MM.1S (cell line): Measurements from ENCODE around the gene SMIM29.

ENCODE experiments used
- DNase-seq: peaks from one replicate; pipeline ENCODE4 v3.0.0-alpha.2; 2015
- H2AFZ ChIP-seq: fragments of 300-600 bp; sonication (generic); 2 replicates; pipeline ENCODE4 v1.6.0; 2016; ENCODE audit warnings: antibody characterized with exemption, low read length
- H3F3A ChIP-seq: fragments of 300-600 bp; sonication (generic); 2 replicates; pipeline ENCODE4 v1.6.1; 2016; ENCODE audit warnings: mild to moderate bottlenecking, antibody characterized with exemption, low read length, moderate library complexity, mixed read lengths; ENCODE audit not compliant: insufficient read depth
- H3K27ac ChIP-seq: fragments of 300-600 bp; sonication (generic); 2 replicates; pipeline ENCODE4 v1.5.1; 2016; ENCODE audit warnings: mild to moderate bottlenecking, low read length
- H3K27me3 ChIP-seq: fragments of 300-600 bp; sonication (generic); replicated peaks from 2 replicates; pipeline ENCODE4 v1.6.0; 2016; ENCODE audit warnings: low read length; ENCODE audit not compliant: insufficient read depth
- H3K36me3 ChIP-seq: fragments of 300-600 bp; sonication (generic); replicated peaks from 2 replicates; pipeline ENCODE4 v1.6.1; 2016; ENCODE audit warnings: mild to moderate bottlenecking, low read length, mixed read lengths; ENCODE audit not compliant: insufficient read depth
- H3K4me1 ChIP-seq: fragments of 300-600 bp; sonication (generic); 2 replicates; pipeline ENCODE4 v1.6.1; 2016; ENCODE audit warnings: low read length, mixed read lengths
- H3K4me2 ChIP-seq: fragments of 300-600 bp; sonication (generic); 2 replicates; pipeline ENCODE4 v1.6.0; 2016; ENCODE audit warnings: low read depth, low read length
- H3K4me3 ChIP-seq: fragments of 300-600 bp; sonication (generic); 2 replicates; pipeline ENCODE4 v1.5.1; 2016; ENCODE audit warnings: low read length, mixed read lengths
- H3K79me2 ChIP-seq: fragments of 300-600 bp; sonication (generic); 2 replicates; pipeline ENCODE4 v1.6.1; 2016; ENCODE audit warnings: mixed run types, low read length, mixed read lengths
- H3K9ac ChIP-seq: fragments of 300-600 bp; sonication (generic); 2 replicates; pipeline ENCODE4 v1.6.1; 2016; ENCODE audit warnings: low read length, mixed read lengths
- H3K9me2 ChIP-seq: fragments of 300-600 bp; sonication (generic); replicated peaks from 2 replicates; pipeline ENCODE4 v1.6.1; 2016; ENCODE audit warnings: mild to moderate bottlenecking, low read length, mixed read lengths; ENCODE audit not compliant: insufficient read depth
- H3K9me3 ChIP-seq: fragments of 300-600 bp; sonication (generic); replicated peaks from 2 replicates; pipeline ENCODE4 v1.6.1; 2016; ENCODE audit warnings: mild to moderate bottlenecking, low read length, mixed read lengths; ENCODE audit not compliant: insufficient read depth
- H4K20me1 ChIP-seq: fragments of 300-600 bp; sonication (generic); 2 replicates; pipeline ENCODE4 v1.6.1; 2016; ENCODE audit warnings: mild to moderate bottlenecking, low read length, moderate library complexity, mixed read lengths; ENCODE audit not compliant: insufficient read depth
- CTCF ChIP-seq: fragments of 300-600 bp; sonication (generic); IDR thresholded peaks from 2 replicates; pipeline ENCODE4 v1.5.1; 2016; ENCODE audit warnings: antibody characterized with exemption, low read length, mixed read lengths
- EZH2 ChIP-seq: fragments of 300-600 bp; sonication (generic); optimal IDR thresholded peaks from 2 replicates; pipeline ENCODE3; 2017; ENCODE audit warnings: low read depth, mild to moderate bottlenecking, antibody characterized with exemption, low read length, mixed read lengths
- EZH2phosphoT487 ChIP-seq: fragments of 300-600 bp; sonication (generic); IDR thresholded peaks from 2 replicates; pipeline ENCODE4 v1.6.1; 2018; ENCODE audit warnings: antibody characterized with exemption, low read length

Gene SMIM29

GRCh38 chr6:34223381-34223955 lies 25.3 kb downstream of the SMIM29 start:
- Histone ChIP-seq H3K9me3 (no peaks in the 10 kb centered on the region), H3K4me3 (peak overlapping the region; percentile 50), H3K4me1 (peaks cover 12% of the 10 kb centered on the region), H3K9ac (peak overlapping the region; percentile 29; the same call in 1 of the 2 replicates), H3K36me3 (no peaks in the 10 kb centered on the region), H4K20me1 (no peaks in the 10 kb centered on the region), H3K4me2 (peak overlapping the region; percentile 98), H3K27me3 (no peaks in the 10 kb centered on the region), H3K79me2 (no peaks in the 10 kb centered on the region), H3K27ac (no peak overlapping the region), H3K9me2 (no peaks in the 10 kb centered on the region), H3F3A (no peaks in the 10 kb centered on the region), H2AFZ (peak overlapping the region; percentile 95)
- DNase-seq: no peak
- no peak for TF ChIP-seq EZH2phosphoT487
- TF ChIP-seq CTCF: no peak
- no peak for TF ChIP-seq EZH2

GRCh38 chr6:34218691-34219090 lies 30.1 kb downstream of the SMIM29 start:
- H3K9ac ChIP-seq: no peak overlapping the region
- H3K4me1 ChIP-seq: peaks cover 7% of the 10 kb centered on the region
- H3K27ac ChIP-seq: no peak overlapping the region
- H3K27me3 ChIP-seq: no peaks in the 10 kb centered on the region
- no peaks in the 10 kb centered on the region for H4K20me1 ChIP-seq
- H3K4me2 ChIP-seq: no peak overlapping the region
- no peak for DNase-seq
- no peak overlapping the region for H2AFZ ChIP-seq
- H3K9me3 ChIP-seq: no peaks in the 10 kb centered on the region
- no peaks in the 10 kb centered on the region for H3K79me2 ChIP-seq
- no peaks in the 10 kb centered on the region for H3F3A ChIP-seq
- TF ChIP-seq EZH2phosphoT487 (no peak), CTCF (no peak)
- H3K36me3 ChIP-seq: no peaks in the 10 kb centered on the region
- H3K4me3 ChIP-seq: no peak overlapping the region
- H3K9me2 ChIP-seq: no peaks in the 10 kb centered on the region

- Histone ChIP-seq H3F3A (no peaks in the 10 kb centered on the region), H3K27ac (no peak overlapping the region), H3K36me3 (no peaks in the 10 kb centered on the region), H3K79me2 (no peaks in the 10 kb centered on the region), H3K4me1 (no peaks in the 10 kb centered on the region), H4K20me1 (no peaks in the 10 kb centered on the region), H3K9ac (no peak overlapping the region), H3K9me3 (no peaks in the 10 kb centered on the region), H2AFZ (no peak overlapping the region), H3K4me2 (no peak overlapping the region), H3K4me3 (no peak overlapping the region), H3K9me2 (no peaks in the 10 kb centered on the region), H3K27me3 (no peaks in the 10 kb centered on the region)
- DNase-seq: no peak
- TF ChIP-seq EZH2phosphoT487: no peak
- no peak for TF ChIP-seq EZH2
- no peak for TF ChIP-seq CTCF
Observed at GRCh38 chr6:34213772-34214171, 35.0 kb downstream of the SMIM29 start.
